Stimulated activated CD4-positive, alpha-beta T cell treated with anti-CD3 and anti-CD28 coated beads, TNF-alpha, amount 100 ng/mL, for 1 hour (primary cell): Measurements from ENCODE around the gene CXADR.
"Not testable (repeated sequence)": the region's sequence is repeated elsewhere in the genome, so short reads cannot be mapped to it uniquely, and the experiment has no call there.

Experiments used
- DNase-seq, 3 donors: peaks; one replicate each; pipeline ENCODE4 v3.0.0-alpha.2; 2020; ENCODE audit warnings: low read depth in 3 of 3, low spot score in 1 of 3

Gene CXADR

GRCh38 chr21:17501107-17502006, 11.5 kb upstream of the CXADR start:
- no peak for DNase-seq

DNA sequence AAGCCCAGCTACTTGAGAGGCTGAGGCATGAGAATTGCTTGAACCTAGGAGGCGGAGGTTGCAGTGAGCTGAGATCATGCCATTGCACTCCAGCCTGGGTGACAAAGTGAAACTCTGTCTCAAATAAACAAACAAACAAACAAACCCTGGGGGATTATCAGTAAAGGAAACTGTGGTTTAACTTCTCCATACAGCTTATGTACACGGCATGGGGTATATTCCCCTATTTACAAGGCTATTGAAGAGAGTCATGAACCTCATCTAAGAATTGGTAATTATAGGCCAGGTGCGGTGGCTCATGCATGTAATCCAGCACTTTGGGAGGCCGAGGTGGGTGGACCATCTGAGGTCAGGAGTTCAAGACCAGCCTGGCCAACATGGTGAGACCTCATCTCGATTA, 9.9 kb upstream of the CXADR start:
- DNase-seq, result not testable (repeated sequence)

GRCh38 chr21:17506951-17507350, 5.9 kb upstream of the CXADR start:
- no peak for DNase-seq

GRCh38 chr21:17507591-17507990, 5.3 kb upstream of the CXADR start:
- no peak for DNase-seq

- peak in 1 of 3 donors; percentile 2 for DNase-seq
Observed at GRCh38 chr21:17513214-17514123, 626 bp downstream of the CXADR start.

GRCh38 chr21:17514124-17514845, 1.4 kb downstream of the CXADR start:
- no peak for DNase-seq

- not testable (repeated sequence) for DNase-seq
Observed at GRCh38 chr21:17517008-17517407, 4.2 kb downstream of the CXADR start.

GRCh38 chr21:17519208-17519738, 6.4 kb downstream of the CXADR start:
- no peak for DNase-seq

GRCh38 chr21:17519965-17520609, 7.2 kb downstream of the CXADR start:
- no peak for DNase-seq

GRCh38 chr21:17523007-17523451, 10.2 kb downstream of the CXADR start:
- DNase-seq, result no peak

DNA sequence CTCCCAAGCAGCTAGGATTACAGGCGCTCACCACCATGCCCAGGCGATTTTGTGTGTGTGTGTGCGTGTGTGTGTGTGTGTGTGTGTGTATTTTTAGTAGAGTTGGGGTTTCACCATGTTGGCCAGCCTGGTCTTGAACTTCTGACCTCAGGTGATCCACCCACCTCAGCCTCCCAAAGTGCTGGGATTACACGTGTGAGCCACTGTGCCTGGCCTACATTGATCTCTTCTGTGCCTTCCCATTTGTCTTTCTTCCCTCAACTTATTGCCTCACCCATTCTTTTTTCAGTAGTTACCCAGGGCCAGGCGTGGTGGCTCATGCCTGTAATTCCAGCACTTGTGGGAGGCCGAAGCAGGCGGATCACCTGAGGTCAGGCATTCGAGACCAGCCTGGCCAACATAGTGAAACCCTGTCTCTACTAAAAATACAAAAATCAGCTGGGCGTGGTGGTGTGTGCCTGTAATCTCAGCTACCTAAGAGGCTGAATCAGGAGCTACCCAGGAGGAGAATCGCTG, 11.2 kb downstream of the CXADR start:
- not testable (repeated sequence) for DNase-seq

GRCh38 chr21:17524635-17525034, 11.8 kb downstream of the CXADR start:
- no peak for DNase-seq

DNA sequence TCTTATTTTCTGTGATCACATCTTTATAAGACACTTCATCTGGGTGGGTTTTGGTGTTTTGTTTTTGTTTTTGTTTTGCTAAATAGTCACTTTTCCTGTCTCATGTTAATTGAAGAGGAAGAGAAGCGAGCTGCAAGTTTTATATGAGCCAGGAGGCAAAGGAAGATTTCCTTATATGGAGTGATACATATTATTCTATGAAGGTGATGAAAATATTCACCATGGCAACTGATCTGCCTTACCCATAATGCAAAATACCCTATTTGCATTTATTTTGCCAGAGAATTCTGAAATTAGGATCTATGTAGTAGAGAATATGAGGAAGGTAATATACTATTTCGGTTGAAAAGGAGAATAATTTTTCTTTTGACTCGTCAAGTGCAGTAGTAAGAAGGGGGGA, 13.9 kb downstream of the CXADR start:
- DNase-seq, result no peak

- no peak for DNase-seq
Observed at GRCh38 chr21:17527240-17527639, 14.4 kb downstream of the CXADR start.

- DNase-seq, result no peak
Observed at GRCh38 chr21:17527711-17528110, 14.9 kb downstream of the CXADR start.

DNA sequence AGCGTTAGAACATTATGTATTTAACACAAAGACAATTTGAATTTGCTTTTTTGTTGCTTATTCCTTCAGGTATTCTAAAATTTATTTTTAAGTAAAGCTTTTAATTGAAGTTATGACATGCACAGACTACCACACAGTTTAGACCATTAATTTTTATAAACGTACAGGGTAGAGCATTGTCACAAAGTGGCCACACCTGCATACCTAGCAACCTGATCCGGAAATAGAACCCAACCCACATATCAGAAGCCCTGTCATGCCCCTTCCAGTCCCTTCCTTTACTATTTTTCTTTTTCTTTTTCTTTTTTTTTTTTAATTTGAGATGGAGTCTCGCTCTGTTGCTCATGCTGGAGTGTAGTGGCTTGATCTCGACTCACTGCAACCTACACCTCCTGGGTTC, 16.8 kb downstream of the CXADR start:
- no peak for DNase-seq

GRCh38 chr21:17532292-17532691, 19.4 kb downstream of the CXADR start:
- no peak for DNase-seq

GRCh38 chr21:17536381-17536780, 23.5 kb downstream of the CXADR start:
- DNase-seq, result no peak

GRCh38 chr21:17537299-17537698, 24.5 kb downstream of the CXADR start:
- DNase-seq, result no peak

GRCh38 chr21:17538576-17538975, 25.7 kb downstream of the CXADR start:
- no peak for DNase-seq
